Colonic mucosa (tissue), 4 donors: ENCODE results near the gene HERC4. TPM values are rescaled to one million over a fixed set of nuclear protein-coding genes. Genes with fewer than 3 reads are reported as not detected.
A peak's percentile ranks its signal among the peaks of the same experiment; 100 is the strongest.

Source experiments
- DNase-seq: peaks from one replicate; pipeline ENCODE4 v3.0.0-alpha.2; 2020
- H3K27ac ChIP-seq: fragments of 200-600 bp; one replicate; pipeline ENCODE4 v1.8.0; 2021
- H3K27me3 ChIP-seq: fragments of 200-600 bp; one replicate; pipeline ENCODE4 v1.8.0; 2021
- H3K36me3 ChIP-seq: fragments of 200-600 bp; one replicate; pipeline ENCODE4 v1.8.0; 2021
- H3K4me1 ChIP-seq: fragments of 200-600 bp; one replicate; pipeline ENCODE4 v1.8.0; 2021; ENCODE audit warnings: mild to moderate bottlenecking
- H3K4me3 ChIP-seq: fragments of 200-600 bp; one replicate; pipeline ENCODE4 v1.8.0; 2021
- H3K9ac ChIP-seq, 2 donors: one replicate each; pipeline ENCODE4 v1.7.0; 2013; ENCODE audit warnings: control low read depth in 2 of 2, low read depth in 2 of 2, low read length in 2 of 2
- H3K9me3 ChIP-seq: fragments of 200-600 bp; one replicate; pipeline ENCODE4 v1.8.0; 2021
- intact Hi-C: fragments of 100-400 bp; cut with DNase I; formaldehyde crosslinking; loops from one replicate; pipeline ENCODE4 v1.14.1; 2022
- total RNA-seq, 2 donors: library from RNA; stranded (reverse); fragmentation: NEBNext Ultra II Directional in 1 of 2; extraction: Animal tissue kit (Norgen Biotek cat#: 25700) in 1 of 2; gene quantifications; one replicate each; pipeline ENCODE4 v1.2.1, GENCODE V29; 2021
- TF ChIP-seq, protein P1 (sequence below): fragments of 200-600 bp; IDR thresholded peaks from one replicate; pipeline ENCODE4 v1.8.0; 2022; ENCODE audit warnings: antibody characterized with exemption, mild to moderate bottlenecking
- donor health status: healthy.
- donor health status: DM: no; HTN: no; CAD: no.
- donor health status: DM: no; HTN: no; CAD: no.

HERC4 gene
- total RNA-seq, 2 donors from 2014 or later = 35.3 to 51.5 TPM

DNA sequence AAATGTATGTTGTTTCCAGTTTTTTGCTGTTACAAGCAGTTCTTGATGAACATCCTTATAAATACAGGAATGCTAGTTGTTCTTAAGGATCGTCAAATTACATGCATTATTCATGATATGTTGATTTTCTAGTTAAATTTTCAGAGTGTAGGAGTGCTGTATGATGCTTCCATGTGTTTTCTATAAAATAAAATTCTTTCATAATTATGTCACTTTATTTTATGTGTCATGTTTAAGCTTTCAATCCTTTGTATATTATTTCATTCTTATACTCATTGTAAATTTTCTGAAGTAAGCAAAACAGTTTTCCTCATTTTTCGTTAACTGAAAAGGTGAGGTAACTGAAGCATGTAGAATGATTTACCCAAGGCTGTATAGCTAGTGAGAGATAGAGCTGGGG lies 17.4 kb upstream of the HERC4 start:
- Histone ChIP-seq H3K27me3 (no peaks in the 10 kb centered on the region), H3K9me3 (no peaks in the 10 kb centered on the region), H3K4me1 (no peaks in the 10 kb centered on the region), H3K9ac (no peak overlapping the region), H3K4me3 (no peak overlapping the region), H3K36me3 (no peaks in the 10 kb centered on the region), H3K27ac (no peak overlapping the region)
- TF ChIP-seq, protein P1, sequence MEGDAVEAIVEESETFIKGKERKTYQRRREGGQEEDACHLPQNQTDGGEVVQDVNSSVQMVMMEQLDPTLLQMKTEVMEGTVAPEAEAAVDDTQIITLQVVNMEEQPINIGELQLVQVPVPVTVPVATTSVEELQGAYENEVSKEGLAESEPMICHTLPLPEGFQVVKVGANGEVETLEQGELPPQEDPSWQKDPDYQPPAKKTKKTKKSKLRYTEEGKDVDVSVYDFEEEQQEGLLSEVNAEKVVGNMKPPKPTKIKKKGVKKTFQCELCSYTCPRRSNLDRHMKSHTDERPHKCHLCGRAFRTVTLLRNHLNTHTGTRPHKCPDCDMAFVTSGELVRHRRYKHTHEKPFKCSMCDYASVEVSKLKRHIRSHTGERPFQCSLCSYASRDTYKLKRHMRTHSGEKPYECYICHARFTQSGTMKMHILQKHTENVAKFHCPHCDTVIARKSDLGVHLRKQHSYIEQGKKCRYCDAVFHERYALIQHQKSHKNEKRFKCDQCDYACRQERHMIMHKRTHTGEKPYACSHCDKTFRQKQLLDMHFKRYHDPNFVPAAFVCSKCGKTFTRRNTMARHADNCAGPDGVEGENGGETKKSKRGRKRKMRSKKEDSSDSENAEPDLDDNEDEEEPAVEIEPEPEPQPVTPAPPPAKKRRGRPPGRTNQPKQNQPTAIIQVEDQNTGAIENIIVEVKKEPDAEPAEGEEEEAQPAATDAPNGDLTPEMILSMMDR = no peak
- no peak for DNase-seq
- intact Hi-C loops = no loop called here

DNA sequence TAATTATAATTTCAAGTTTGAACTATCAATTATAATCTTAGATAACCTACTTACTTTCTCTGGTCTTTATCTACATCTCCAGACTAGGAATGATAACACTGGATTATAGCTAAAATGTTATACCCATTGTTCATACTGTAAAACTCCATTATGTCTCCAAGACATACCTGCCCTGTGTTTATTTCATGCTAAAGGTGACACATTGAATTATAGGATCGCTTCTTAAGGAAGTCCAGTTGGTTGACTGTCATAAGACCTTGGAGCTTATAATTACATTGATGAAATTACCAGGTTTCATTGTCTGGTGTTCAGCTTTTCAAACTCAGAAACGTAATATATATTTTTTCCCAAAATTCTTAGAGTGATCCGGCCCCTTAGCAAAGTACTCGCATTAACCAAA lies 15.5 kb upstream of the HERC4 start:
- no peaks in the 10 kb centered on the region for H3K36me3 ChIP-seq
- no peaks in the 10 kb centered on the region for H3K4me1 ChIP-seq
- H3K4me3 ChIP-seq = no peak overlapping the region
- DNase-seq = no peak
- TF ChIP-seq, protein P1 = no peak
- H3K27me3 ChIP-seq = no peaks in the 10 kb centered on the region
- intact Hi-C loops = no loop called here
- H3K27ac ChIP-seq = no peak overlapping the region
- H3K9ac ChIP-seq = no peak overlapping the region
- H3K9me3 ChIP-seq = no peaks in the 10 kb centered on the region

DNA sequence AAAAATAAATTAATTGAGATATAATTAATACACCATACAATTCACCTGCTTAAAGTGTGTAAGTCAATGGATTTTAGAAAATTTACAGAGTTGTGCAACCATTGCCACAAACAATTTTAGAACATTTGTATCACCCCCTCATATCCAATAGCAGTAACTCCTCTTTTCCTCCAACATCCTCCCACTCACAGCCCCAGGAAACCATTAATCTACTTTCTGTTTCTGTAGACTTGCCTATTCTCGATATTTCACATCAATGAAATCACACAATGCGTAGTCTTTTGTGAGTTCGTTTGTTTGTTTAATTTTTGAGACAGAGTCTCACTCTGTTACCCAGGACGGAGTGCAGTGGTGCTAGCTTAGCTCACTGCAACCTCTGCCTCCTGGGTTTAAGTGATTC lies 13.7 kb upstream of the HERC4 start:
- H3K4me3 ChIP-seq = no peak overlapping the region
- no peak for DNase-seq
- intact Hi-C loops = no loop called here
- no peaks in the 10 kb centered on the region for H3K9me3 ChIP-seq
- H3K27ac ChIP-seq = no peak overlapping the region
- no peaks in the 10 kb centered on the region for H3K4me1 ChIP-seq
- TF ChIP-seq, protein P1 = no peak
- no peaks in the 10 kb centered on the region for H3K27me3 ChIP-seq
- H3K36me3 ChIP-seq = no peaks in the 10 kb centered on the region
- no peak overlapping the region for H3K9ac ChIP-seq

DNA sequence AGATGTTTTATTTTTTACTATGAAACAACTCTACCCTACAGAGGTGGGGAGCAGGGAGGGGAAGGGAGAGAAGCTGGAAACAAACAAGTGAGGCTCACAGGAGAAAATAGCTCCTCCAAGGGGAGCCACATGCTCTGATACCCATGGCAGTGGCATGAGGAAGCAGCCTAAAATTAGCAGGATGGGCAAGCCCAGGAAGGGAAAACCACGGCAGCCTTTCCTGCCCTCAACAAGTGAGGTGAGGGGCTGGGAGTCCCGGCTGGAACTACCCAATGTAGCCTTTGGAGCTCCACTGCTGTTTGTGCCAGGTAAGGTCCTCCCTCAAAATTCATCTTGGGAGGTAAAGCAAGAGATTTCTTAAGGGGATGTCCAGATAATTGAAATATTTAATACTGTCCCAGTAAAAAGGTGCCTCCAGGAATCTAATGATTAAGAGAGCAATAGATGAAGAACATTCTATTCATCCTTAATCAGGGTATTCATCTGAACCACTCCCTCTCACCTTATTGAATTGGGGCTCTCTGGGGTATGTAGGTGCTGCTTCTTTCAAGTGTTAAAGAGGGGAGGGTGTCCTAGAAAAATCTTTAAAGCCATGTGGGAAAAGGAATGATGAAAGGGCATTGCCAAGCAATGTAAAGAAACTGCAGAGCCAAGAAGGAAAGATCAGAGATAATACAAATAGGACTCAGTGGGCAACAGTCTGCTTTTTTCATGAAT lies 12.8 kb upstream of the HERC4 start:
- H3K27ac ChIP-seq = no peak overlapping the region
- no peaks in the 10 kb centered on the region for H3K4me1 ChIP-seq
- H3K4me3 ChIP-seq = no peak overlapping the region
- no peaks in the 10 kb centered on the region for H3K9me3 ChIP-seq
- H3K27me3 ChIP-seq = no peaks in the 10 kb centered on the region
- intact Hi-C loops = no loop called here
- no peaks in the 10 kb centered on the region for H3K36me3 ChIP-seq
- DNase-seq = no peak
- TF ChIP-seq, protein P1 = no peak
- peak overlapping the region in 1 of 2 donors; percentile 24 for H3K9ac ChIP-seq

DNA sequence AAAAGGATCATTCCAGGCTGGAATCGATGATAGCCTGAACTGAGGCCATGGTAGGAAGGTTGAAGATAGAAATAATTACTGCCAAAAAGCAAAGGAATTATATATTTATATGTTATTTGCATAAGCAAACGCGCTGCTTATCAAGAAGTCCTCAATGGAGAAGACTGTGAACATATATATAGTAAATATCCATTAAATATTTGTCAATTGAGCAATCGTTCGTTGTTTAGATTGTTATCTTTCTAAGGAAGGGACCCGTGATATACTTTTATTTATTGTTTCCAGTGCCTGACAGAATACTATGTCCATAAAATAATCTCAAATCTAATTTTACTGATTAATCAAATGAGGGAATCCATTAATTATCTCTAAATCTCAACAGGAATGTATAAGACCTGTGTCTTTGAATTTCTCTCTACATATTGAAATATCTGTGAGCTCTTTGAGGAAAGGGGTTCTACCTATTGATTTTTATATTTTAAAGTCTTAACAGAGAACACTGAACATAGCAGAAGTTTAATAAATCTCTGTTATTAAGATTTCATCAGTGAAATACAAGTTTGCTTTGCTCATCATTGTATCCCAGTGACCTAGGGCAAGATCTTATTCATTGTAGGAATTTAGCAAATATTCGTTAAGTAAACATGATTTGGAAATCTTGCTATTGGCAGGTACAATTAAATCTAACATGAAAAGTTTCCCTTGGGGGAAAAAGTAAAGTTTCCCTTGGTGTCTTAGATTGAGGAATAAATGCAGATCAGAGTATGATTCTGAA lies 12.0 kb upstream of the HERC4 start:
- no peak for DNase-seq
- Histone ChIP-seq H3K27ac (no peak overlapping the region), H3K4me3 (no peak overlapping the region), H3K4me1 (no peaks in the 10 kb centered on the region), H3K9me3 (no peaks in the 10 kb centered on the region), H3K36me3 (no peaks in the 10 kb centered on the region), H3K27me3 (no peaks in the 10 kb centered on the region), H3K9ac (no peak overlapping the region)
- TF ChIP-seq, protein P1 = no peak
- intact Hi-C loops = no loop called here
